GM12864 (cell line): ENCODE results near the gene FLYWCH1.

Experiments
- DNase-seq: peaks from one replicate; pipeline ENCODE4 v3.0.0-alpha.2; 2011; ENCODE audit warnings: low read depth
- H3K4me3 ChIP-seq: 2 replicates; pipeline ENCODE4 v1.5.1; 2011; ENCODE audit warnings: mild to moderate bottlenecking, low read depth, low read length, control low read depth
- TF ChIP-seq, protein P1 (sequence below): IDR thresholded peaks from 2 replicates; pipeline ENCODE4 v1.5.1; 2011; ENCODE audit warnings: low read depth, mild to moderate bottlenecking, moderate library complexity, low read length, control low read depth, inconsistent platforms; ENCODE audit errors: missing control alignments

The FLYWCH1 gene

DNA sequence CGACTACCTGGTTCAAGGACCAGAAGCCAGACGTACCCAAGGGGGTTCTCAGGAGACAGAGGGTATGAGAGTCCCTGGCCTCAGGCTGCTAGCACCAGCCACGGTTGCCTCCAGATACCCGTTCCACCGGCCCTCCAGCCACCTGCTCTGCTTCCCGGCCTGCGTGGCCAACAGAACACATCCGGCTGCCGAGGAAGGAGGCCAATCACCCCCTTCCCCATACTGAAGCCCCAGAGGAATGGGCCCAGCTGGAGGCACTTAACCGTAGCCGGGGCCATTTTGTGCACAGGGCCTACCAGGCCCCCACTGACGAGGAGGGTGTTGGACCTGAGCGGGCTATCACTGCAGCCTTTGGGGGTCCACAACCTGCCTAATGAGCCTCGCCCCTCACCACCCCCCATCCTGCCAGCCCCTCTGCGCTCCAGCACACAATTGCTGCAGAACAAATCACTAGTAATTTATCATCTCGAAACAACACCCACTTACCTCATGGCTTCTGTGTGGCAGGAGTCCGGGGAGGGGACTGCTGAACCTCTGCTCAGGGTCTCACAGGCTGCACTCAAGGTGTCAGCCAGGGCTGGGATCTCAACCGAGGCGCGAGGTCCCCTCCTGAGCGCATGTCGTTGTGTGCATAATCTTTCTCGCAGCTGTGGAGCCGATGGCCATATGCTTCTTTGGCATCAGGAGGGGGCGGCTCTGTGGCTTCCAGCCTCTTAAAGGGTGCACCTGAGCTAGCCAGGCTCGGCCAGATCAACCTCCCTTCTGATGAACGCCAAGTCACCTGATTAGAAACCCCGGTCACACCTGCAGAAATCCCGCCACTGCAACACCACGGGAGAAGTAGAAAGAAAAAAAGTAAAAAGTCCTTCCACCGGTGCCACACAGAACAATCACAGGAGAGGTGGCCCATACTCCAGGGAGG lies 42.2 kb downstream of the FLYWCH1 start:
- no peak for DNase-seq
- no peak overlapping the region for H3K4me3 ChIP-seq
- TF ChIP-seq, protein P1, sequence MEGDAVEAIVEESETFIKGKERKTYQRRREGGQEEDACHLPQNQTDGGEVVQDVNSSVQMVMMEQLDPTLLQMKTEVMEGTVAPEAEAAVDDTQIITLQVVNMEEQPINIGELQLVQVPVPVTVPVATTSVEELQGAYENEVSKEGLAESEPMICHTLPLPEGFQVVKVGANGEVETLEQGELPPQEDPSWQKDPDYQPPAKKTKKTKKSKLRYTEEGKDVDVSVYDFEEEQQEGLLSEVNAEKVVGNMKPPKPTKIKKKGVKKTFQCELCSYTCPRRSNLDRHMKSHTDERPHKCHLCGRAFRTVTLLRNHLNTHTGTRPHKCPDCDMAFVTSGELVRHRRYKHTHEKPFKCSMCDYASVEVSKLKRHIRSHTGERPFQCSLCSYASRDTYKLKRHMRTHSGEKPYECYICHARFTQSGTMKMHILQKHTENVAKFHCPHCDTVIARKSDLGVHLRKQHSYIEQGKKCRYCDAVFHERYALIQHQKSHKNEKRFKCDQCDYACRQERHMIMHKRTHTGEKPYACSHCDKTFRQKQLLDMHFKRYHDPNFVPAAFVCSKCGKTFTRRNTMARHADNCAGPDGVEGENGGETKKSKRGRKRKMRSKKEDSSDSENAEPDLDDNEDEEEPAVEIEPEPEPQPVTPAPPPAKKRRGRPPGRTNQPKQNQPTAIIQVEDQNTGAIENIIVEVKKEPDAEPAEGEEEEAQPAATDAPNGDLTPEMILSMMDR, result no peak

GRCh38 chr16:2954656-2955381 lies 43.1 kb downstream of the FLYWCH1 start:
- TF ChIP-seq, protein P1, result no peak
- DNase-seq, result no peak
- H3K4me3 ChIP-seq, result no peak overlapping the region

- TF ChIP-seq, protein P1, result no peak
- no peak overlapping the region for H3K4me3 ChIP-seq
- no peak for DNase-seq
Observed at GRCh38 chr16:2955438-2955778, 43.7 kb downstream of the FLYWCH1 start.

DNA sequence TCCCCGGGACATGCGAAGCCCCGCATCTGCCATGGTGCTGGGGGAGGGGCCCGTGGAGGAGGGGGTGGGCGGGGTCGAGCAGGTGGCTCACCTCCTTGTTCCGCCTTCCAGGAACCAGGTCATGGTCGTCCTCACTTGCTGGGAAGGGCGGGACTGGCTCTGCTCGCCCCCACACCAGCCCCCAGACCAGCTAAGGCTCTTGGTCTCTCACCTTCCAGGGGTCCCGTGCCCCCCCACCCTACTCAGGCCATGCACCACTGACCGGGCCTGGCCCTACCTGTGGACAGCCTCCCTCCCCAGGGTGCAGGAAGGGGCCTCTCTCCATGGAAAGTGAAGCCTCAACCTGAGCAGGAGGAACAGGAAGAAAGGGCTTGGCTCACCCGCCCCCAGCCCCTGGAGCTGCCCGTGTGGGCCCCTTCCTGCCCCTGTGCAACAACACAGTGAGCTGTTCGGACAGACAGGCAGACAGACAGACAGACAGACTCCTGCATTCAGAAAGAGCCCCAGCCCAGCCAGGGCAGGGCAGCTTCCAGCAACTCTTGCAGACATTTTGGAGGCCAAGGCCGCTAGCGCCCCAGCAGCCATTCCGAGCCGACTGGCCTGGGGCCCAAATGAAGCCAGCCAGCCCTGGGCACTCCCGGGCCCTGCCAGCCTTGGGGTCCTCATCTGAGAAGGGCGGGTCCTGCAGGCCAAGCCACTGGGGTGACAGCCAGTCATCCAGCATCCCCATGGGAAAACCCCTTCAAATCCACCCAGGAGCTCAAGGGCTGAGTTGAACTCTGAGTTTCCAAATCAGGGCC lies 44.2 kb downstream of the FLYWCH1 start:
- TF ChIP-seq, protein P1, result no peak
- H3K4me3 ChIP-seq, result no peak overlapping the region
- no peak for DNase-seq

- DNase-seq, result no peak
- H3K4me3 ChIP-seq, result no peak overlapping the region
- TF ChIP-seq, protein P1, result no peak
Observed at GRCh38 chr16:2956579-2956956, 44.8 kb downstream of the FLYWCH1 start.

DNA sequence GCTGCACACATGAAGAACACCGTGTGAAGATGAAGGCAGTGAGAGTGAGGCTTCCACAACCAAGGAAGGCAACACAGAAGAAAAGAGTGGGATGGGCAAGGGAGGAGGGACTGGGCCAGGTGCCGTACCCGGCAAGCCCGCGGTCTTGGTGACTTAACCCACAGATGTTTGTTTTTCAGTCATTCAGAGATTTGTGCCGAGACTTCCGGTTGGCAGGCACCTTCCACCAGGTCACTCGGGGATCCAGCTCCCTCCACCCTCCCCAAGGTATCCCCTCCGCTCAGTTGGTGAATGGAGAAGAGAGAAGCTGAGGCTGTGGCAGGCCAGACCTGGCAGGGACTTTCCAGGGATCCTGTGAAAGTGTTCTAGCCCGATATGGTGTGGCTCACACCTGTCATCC lies 47.5 kb downstream of the FLYWCH1 start:
- DNase-seq, result no peak
- no peak overlapping the region for H3K4me3 ChIP-seq
- TF ChIP-seq, protein P1, result no peak
